Activated naive CD4-positive, alpha-beta T cell (primary cell): Measurements from ENCODE around the gene SLC25A23.
A peak's percentile ranks its signal among the peaks of the same experiment; 100 is the strongest.

Experiments
- DNase-seq, 4 experiments: peaks; one replicate each; lab custom pipeline; 2025; lab: John Stamatoyannopoulos, UW

SLC25A23 gene

DNA sequence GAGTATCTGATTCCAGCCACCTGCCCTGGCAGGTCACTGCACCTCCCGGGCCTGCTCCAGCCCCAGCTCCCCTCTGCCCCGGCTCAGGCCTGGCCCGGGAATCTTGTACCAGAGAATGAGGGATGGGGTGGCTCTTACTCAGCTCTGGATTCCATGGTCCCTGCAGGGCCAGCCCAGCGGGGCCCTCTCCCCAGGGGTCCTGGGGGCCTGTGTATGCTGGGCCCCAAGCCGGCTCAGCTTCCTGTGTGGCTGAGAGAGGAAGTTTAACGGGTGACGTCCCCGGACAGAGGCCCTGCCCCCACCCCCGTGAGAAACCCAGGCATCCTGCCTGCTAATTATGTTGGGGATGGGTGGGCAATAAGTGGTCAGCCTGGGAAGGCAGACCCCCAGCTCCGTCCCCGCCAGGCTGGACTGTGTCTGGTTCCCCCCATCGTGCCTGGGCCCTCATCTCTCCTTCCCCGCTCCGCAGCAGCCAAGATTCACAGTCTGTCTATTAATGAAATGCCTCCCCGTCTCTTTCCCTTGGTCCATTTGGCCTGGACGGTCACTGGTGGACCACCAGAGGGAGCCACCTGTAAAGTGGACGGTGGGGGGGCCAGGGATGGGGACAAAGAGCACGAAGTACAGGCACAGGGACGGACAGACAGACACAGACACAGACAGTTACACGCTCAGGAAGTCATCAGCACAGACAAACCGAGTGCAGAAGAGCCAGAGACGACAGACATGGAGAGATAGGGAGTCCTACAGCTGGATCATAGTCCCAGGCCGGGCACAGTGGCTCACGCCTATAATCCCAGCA lies 22.1 kb upstream of the SLC25A23 start, which contains the start of gene DENND1C:
DENND1C (minus strand) TSS at position 247 of the 802 bp plus-strand sequence; CDS start at position 155, 92 bp downstream.
- peak in 2 of 4 experiments; percentile 41 to 65 for DNase-seq

DNA sequence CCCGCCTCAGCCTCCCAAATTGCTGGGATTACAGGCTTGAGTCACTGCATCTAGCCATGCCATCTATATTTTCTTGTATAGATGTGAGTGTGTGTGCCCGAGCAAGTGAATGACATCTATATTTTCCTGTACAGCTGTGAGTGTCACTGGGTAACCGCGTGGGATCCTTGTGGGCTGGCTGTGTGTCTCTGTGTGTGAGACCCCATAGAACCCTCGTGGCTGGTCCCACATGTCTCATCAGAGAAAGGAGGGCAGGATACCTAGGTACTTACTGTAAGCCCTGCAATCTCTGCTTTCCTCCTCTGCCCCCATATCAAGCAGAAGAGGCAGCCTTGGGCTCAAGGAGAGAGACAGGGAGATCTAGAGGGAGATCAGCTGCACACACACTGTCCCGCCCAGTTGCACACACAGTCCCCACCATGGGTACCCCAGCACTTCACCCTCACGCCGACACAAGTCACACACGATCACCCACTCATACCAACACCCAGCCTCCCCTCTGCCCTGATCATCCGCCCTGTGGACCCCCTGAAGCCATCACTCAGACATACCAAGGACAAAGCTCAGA lies 21.3 kb upstream of the SLC25A23 start:
- no peak for DNase-seq

DNA sequence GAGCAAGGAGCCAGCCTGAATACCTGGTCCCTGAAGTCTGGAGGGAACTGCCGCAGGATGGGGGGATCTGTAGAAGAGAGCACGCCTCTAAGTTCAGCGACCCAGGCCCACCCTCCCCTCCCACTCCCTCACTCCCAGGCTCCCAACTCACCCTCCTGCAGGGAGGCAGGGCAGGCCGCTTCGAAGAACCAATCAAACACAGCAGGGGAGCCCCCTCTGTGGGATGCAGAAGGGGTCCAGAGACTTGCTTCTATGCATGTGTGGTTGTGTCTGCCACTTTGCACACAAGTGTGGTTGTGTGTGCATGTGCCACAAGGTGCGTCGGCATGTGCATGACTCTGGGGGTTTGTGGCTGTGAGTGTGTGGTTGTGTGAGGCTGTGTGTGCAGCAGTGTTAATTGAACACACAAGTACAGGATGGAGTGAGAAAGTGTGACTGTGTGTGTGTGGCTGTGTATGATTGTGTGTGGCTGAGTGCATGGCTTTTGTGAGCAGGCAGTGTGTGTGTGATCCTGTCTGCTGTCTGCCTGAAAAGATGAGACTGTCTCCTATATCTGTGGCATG lies 20.3 kb upstream of the SLC25A23 start:
- DNase-seq = no peak

DNA sequence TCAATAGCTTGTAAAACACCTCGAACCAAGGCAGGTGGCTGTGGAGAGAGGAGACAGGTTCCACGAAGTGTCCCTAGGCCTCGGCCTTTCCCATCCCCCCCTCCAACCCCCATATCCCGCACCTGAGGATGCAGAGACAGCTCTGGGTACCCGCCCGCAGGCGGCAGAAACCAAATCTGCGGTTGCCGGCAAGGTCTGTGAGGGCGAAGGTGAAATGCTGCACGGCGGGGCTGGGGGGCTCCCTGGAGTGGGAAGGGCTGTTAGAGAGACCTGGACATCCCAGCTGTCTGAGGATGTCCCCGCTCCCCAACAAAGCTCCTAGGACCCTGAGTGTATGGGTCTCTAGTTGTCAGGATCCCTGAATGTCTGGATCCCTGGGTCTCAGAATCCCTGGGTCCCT lies 19.2 kb upstream of the SLC25A23 start:
- no peak for DNase-seq

DNA sequence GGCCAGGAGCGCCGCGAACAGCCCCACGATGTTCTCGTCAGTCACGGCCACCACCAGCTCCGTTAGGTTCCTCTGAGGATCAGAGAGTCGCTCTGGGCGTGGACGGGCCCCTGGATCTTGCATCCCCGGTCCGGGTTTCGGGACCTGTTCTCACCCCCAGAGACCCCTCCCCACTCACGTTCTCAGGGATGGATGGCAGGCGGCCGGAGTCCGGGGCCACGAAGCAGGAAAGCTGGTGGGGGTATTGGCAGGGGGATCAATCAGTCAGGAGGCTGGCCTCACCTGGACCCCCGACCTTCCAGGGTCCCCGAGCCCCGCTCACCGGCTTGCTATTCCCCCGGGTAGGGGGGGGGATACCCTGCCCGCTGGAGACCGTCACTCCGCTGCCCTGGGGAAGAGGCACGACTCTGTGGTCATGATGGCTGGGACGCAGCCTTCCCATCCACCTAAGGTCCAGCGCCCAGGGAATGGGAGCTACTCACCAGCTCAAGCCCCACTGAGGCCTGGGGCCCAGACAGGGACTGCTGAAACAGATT lies 17.4 kb upstream of the SLC25A23 start:
- no peak for DNase-seq

DNA sequence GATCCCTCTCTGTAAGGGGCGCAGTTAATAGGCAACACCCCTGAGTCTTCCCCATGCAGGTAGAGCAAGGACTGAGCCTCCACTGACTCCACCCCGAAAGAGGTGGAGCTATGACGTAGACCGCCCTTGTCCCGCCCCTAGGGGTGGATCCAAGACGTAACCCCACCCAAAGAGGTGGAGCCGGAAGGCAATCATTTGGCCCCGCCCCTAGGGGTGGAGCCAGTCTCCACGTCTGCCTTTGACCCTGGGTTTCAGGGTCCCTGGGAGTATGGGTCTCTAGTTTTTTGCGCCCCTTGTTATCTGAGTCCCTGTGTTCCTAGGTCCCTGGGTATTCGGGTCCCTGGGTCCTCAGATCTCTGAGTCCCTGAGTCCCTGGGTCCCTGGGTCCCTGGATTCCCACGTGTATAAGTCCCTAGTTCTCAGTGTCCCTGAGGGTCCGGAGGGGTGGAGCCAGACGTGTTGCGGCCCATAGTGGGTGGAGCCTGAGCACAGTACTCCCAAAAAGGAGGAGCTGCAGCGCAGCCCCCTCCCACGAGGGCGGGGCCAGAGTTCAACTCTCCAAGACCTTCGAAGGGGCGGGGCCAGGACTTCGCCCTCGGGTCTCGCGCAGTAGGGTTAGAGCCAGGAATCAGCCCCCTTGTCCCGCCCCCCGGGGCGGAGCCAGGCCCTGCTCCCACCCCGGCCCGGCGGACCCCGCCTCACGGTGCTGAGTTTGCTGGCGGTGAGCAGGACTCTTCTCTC lies 16.7 kb upstream of the SLC25A23 start:
- peak in 3 of 4 experiments; percentile 35 to 41 (median 37) for DNase-seq

DNA sequence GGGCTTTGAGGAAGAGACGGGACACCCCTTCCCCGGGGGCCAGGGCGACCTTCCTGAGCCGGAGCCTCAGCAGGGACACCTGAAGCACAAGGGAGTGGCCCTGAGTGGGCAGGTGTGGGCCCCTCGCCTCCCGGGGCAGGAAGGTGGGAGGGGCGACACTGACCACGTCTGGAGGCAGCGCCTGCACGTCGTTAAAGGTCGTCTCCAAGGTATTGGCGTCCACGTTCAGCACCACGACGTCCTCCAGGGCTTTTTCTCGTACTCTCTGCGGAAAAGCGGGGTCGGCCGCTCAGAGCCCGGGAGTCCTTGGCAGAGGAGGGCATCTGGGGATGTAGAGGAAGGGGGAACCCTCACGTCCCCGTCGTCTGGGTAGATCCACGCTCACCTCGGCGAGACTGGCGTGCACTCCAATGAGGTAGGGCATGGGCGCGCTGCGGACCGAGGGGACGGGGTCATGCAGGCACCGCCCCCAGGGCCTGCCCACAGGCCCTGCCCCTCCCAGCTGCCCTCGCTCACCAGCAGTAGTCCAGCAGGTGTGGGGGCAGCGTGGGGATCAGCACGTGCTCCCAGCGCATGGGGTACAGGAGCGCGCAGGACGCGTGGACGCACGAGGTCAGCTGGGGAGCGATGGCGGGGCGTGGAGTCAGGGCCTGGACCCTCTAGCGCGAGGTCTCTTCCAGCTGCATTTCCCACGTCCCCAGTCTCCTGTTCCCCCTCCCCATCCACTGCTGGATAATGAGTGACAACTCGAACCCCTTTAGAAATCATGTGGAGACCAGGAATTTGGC lies 15.9 kb upstream of the SLC25A23 start:
- DNase-seq = no peak

DNA sequence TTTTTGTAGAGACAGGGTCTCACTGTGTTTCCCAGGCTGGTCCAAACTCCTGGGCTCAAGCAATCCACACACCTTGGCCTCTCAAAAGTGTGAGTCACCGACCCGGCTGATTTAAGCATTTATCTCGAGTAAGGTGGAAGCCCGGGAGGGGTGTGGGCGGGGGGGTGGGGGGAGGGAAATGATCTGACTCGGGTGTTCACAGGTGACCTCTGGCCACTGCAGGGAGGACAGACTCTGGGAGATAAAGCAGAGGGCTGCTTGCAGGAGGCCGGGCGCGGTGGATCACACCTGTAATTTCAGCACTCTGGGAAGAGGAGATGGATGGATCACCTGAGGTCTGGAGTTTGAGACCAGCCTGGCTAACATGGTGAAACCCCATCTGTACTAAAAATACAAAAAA lies 14.1 kb upstream of the SLC25A23 start:
- no peak for DNase-seq

DNA sequence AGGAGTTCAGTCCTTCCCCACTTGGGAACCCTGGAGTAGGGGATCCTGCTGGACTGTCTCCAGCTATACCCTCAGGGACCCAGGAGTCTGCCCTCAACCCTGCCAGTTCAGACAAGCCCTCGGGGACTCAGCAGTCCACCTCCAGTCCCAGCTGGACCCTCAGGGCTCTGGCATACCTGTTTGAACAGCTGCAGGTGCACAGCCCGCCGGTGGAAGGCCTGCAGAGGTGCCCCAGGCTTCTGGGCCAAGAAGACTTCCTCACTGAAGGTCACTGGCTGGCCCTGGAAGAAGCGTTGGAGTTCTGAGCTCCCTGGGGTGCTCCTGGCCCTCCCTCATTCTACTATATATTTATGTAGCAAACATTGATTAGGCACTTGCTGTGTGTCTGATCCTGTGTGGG lies 13.1 kb upstream of the SLC25A23 start:
- DNase-seq = no peak

DNA sequence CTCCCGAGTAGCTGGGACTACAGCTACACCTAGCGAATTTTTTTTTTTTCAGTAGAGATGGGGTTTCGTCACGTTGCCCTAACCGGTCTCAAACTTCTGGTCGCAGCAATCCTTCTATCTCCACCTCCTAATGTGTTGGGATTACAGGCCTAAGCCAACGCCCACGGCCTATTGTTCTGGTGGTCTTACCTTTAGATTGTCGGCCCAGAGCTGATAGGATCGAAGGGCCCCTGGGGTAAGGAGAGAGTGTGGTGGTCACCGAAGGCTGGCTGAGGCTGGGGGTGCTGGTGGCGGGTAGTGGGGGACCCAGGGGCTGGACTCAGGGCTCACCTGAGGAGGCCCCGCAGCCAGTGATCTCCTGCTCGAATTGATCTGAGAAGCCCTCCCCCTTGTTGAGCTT lies 11.5 kb upstream of the SLC25A23 start:
- DNase-seq = no peak

DNA sequence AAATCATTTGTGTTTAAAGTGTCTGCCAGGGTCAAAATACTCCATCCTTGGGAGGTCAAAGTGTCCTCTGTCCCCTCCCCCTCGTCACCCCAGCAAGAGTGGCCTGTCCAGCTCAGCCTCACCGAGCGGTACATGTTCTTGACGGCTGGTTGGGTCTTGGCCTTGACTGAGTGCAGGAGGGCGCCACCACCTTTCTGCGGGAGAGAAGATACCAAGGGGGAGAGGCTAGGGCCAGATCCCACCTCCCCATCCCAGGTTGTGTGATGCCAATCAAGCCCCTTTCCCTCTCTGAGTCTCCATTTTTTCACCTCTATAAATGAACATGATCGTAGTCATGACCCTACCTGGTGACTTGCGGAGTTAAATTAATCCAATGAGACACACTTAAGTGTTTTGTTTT lies 10.6 kb upstream of the SLC25A23 start:
- DNase-seq = no peak

DNA sequence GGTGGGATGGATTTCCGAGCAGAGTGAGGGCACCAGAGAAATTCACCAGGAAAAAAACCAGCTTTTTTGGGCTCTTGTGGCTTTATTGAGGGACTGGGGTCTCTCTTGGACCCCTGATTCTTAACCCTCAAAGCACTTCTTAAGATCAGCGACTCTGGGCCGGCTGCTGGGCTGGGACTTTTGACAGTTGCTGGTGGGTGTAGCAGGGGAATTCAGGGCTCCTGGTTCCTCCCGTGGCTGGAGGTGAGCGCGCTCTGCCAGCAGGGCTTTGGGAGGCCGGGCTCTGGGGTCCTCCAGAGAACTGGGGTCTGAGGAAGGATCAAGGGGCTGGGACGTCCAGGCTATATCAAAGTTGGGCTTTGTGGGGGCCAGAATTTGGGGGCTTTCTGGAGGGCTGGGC lies 7.8 kb upstream of the SLC25A23 start:
- no peak for DNase-seq

DNA sequence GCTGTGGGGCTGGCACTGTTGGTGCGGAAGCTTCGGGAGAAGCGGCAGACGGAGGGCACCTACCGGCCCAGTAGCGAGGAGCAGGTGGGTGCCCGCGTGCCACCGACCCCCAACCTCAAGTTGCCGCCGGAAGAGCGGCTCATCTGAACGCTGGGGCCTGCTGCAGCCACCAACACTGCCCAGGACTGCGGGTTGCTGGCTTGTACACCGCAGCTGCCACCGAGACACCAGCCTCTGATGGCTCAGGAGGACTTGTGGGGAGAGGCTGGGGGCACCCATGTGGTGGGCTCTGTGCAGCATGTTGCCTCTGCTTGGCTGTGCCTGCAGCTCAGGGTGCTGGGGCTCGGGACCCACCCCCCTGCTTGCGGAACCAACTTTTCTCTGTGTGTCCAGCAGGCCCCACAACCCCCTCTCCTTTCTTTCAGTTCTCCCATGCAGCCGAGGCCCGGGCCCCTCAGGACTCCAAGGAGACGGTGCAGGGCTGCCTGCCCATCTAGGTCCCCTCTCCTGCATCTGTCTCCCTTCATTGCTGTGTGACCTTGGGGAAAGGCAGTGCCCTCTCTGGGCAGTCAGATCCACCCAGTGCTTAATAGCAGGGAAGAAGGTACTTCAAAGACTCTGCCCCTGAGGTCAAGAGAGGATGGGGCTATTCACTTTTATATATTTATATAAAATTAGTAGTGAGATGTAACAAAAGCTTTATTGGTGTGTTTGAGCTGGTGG lies 7.1 kb upstream of the SLC25A23 start:
- no peak for DNase-seq

DNA sequence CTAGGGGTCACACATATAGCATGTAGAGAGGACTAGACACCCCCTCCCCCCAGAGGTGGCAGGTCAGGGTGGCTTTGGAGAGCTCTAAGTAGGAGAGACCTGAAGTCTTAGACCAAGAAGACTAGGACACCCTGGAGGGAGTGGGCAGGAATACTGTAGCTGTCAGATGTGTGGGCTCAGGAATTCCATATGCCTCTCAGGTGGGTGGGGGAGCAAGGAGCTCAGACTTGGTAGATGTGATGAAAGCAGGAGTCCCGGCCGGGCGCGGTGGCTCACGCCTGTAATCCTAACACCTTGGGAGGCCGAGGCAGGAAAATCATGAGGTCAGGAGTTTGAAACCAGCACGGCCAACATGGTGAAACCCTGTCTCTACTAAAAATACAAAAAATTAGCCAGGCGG lies 6.1 kb upstream of the SLC25A23 start:
- no peak for DNase-seq

DNA sequence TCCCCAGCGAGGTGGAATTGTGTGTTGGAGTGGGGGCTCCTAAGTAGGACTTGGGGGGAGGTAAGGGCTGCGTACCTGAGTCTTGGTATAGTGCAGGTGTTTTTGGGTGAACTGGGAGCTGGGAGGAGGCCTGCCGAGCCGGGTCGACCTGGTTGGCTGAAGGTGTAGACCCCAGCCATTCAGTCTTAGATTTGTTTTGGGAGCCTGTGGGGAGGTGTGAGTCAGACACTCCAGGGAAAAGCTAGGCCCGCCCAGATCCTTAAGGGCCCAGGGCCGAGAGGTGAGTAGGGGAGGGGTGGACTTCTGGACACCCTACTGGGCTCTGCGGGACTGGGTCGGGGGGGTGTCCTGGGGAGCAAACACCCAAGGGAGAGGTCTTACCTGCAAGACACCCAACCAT lies 5.4 kb upstream of the SLC25A23 start:
- no peak for DNase-seq

DNA sequence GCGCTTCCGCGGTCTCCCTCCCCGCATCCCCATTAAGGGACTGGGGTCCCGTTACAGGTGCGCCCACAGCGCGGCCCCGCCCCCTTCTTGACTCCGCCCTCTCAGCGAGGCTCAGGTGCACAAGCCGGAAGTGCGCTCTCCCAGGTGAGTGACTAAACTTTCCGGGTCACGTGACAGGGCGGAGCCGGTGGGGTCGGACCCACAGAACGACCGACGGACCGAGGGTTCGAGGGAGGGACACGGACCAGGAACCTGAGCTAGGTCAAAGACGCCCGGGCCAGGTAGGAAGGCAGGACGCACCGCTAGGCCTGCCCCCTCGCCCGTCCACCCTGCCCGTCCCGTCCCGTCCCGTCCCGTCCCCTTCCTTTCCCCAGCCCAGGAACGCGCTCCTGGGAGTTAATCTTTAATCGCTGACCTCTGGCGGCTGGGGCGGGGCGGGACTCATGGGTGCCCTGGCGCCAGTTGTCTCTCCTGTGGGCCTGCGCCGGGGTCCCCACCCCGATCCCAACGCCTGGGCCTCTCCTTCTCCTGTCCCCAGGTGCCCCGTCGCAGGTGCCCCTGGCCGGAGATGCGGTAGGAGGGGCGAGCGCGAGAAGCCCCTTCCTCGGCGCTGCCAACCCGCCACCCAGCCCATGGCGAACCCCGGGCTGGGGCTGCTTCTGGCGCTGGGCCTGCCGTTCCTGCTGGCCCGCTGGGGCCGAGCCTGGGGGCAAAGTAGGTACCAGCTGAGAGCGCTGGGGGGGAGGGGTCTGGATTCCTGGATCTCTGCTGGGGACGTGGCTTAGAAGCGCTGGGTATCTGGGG lies 4.7 kb upstream of the SLC25A23 start, which contains the start of gene CRB3:
CRB3 (plus strand) TSS at position 202 of the 804 bp plus-strand sequence; CDS start at position 633, 431 bp downstream.
- DNase-seq = peak in 2 of 4 experiments; percentile 23 to 60

DNA sequence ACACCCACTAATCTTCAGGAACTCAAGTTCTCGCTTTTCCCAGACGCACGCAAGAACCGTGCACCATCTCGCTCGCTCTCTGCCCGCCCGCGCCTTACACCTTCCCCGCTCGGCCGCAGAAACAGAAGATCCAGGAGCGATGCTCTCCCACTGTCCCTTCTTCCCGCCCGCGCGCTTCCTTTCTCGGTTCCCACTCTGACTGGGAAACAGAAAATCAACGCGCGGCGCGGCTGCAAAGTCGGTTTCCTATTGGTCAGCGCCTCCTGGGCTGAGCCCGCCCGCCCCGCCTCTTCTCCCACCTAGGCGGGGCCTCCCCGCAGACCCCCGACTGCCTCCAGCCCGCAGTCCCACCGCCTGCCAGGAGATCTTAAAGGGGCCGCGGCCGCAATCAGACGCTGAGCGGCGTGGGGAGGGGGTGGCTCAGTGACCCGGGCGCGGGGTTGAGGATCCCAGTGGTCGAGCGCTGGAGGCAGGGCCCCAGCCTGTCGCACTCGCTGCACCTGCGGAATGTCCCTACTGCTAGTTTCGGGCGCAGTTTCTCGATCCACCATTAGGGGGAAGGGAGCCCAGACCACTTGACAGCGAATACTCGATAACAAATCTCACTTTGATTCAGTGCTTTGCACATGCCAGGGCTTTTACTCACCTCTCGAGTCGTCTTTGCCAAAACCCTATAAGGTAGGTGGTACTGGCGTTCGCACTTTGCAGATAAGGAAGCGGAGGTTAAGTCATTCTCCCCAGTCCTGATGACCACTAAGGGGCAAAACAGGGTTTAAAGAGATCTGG lies 700 bp upstream of the SLC25A23 start:
- DNase-seq = peak; percentile 90 to 94 (median 92)

DNA sequence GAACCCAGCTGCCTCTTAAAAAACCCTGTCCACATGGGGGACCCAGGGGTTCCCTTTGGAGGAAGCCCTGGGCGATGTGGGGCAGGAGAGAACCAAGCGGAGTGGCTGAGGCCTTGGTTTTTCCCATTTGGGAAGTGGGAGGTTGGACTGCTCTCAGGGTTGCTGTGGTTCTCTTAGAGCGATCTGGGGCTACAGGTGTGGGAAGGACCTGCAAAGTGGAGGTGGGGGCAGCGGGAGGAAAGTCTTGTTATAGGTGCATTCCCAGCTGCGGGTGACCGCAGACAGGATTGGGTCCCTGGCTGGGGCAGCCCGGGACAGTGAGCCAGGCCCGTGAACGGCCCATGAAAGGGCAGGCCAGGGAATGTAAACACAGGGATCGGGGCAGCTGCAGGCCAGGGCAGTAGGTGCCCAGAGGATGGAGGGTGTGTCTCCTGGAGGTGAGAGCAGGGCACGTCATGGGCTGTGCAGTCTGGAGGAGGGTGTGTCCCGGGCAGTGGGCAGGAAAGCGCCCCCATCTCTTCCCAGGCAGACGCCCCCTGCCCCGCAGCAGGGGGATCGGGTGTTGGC lies 814 bp downstream of the SLC25A23 start:
- no peak for DNase-seq
